IMR-90 (cell line): Measurements from ENCODE around the gene PINK1. TPM values are rescaled to one million over a fixed set of nuclear protein-coding genes. Genes with fewer than 3 reads are reported as not detected.

ENCODE experiments used
- ATAC-seq: fragments of 200-7000 bp; cut with Tn5 transposase; 2 replicates; pipeline ENCODE4 v1.9.1; 2020; ENCODE audit warnings: low read depth, mild to moderate bottlenecking, moderate library complexity
- BruUV-seq: library from RNA; stranded (reverse); fragments of 400-500 nt; replicated peaks from 2 replicates; lab custom pipeline; 2021; lab: Mats Ljungman, UMichigan
- CTCF ChIA-PET: fragments of 300-600 bp; formaldehyde crosslinking; extraction: SDS; loops from one replicate; lab custom pipeline; 2021; ENCODE audit warnings: antibody characterized with exemption; lab: Yijun Ruan, JAX
- POLR2A ChIA-PET: fragments of 300-600 bp; sonication (Branson Sonifier 250); formaldehyde crosslinking; loops from one replicate; lab custom pipeline; 2022; ENCODE audit warnings: antibody characterized with exemption; ENCODE audit not compliant: unreplicated experiment; lab: Charles Lee
- DNase-seq: peaks from one replicate; pipeline ENCODE4 v3.0.0; 2013
- H2AFZ ChIP-seq: replicated peaks from 2 replicates; pipeline ENCODE3; 2013; ENCODE audit warnings: low read length, mild to moderate bottlenecking; ENCODE audit not compliant: poor library complexity
- H2AK5ac ChIP-seq: 2 replicates; pipeline ENCODE4 v1.6.1; 2013; ENCODE audit warnings: low read depth, low read length, inconsistent platforms
- H2AK9ac ChIP-seq: replicated peaks from 2 replicates; pipeline ENCODE3; 2013; ENCODE audit warnings: mild to moderate bottlenecking, low read depth, low read length, moderate library complexity; ENCODE audit not compliant: poor library complexity
- H2BK120ac ChIP-seq: 2 replicates; pipeline ENCODE4 v1.6.1; 2013; ENCODE audit warnings: low read depth, low read length, inconsistent platforms
- H2BK15ac ChIP-seq: 3 replicates; pipeline ENCODE4 v1.6.1; 2013; ENCODE audit warnings: low read depth, low read length, inconsistent platforms
- H2BK20ac ChIP-seq: 2 replicates; pipeline ENCODE4 v1.6.1; 2013; ENCODE audit warnings: low read depth, mild to moderate bottlenecking, inconsistent platforms, low read length, moderate library complexity
- H2BK5ac ChIP-seq: 2 replicates; pipeline ENCODE4 v1.6.1; 2013; ENCODE audit warnings: mild to moderate bottlenecking, low read depth, low read length, inconsistent platforms; ENCODE audit not compliant: poor library complexity, severe bottlenecking
- H3K14ac ChIP-seq: replicated peaks from 2 replicates; pipeline ENCODE4 v1.6.1; 2013; ENCODE audit warnings: low read depth, low read length, inconsistent platforms
- H3K18ac ChIP-seq: 2 replicates; pipeline ENCODE4 v1.6.1; 2013; ENCODE audit warnings: low read depth, low read length, control low read depth
- H3K23ac ChIP-seq: 2 replicates; pipeline ENCODE4 v1.6.1; 2013; ENCODE audit warnings: low read depth, low read length, inconsistent platforms
- H3K27ac ChIP-seq: 2 replicates; pipeline ENCODE4 v1.5.1; 2013; ENCODE audit warnings: mild to moderate bottlenecking, control low read depth, low read length; ENCODE audit not compliant: insufficient read depth
- H3K27me3 ChIP-seq: 2 replicates; pipeline ENCODE4 v1.6.1; 2013; ENCODE audit warnings: low read length; ENCODE audit not compliant: control insufficient read depth, insufficient read depth
- H3K36me3 ChIP-seq: 2 replicates; pipeline ENCODE4 v1.6.1; 2013; ENCODE audit warnings: low read length, mixed read lengths; ENCODE audit not compliant: control insufficient read depth, insufficient read depth
- H3K4ac ChIP-seq: 2 replicates; pipeline ENCODE4 v1.6.1; 2013; ENCODE audit warnings: low read depth, low read length, inconsistent platforms
- H3K4me1 ChIP-seq: 2 replicates; pipeline ENCODE4 v1.6.1; 2013; ENCODE audit warnings: low read length, mixed read lengths; ENCODE audit not compliant: control insufficient read depth, insufficient read depth
- H3K4me2 ChIP-seq: 2 replicates; pipeline ENCODE4 v1.6.1; 2013; ENCODE audit warnings: low read depth, mild to moderate bottlenecking, control low read depth, low read length, moderate library complexity
- H3K4me3 ChIP-seq: 2 replicates; pipeline ENCODE4 v1.5.1; 2013; ENCODE audit warnings: low read depth, mild to moderate bottlenecking, control low read depth, low read length, moderate library complexity; ENCODE audit not compliant: insufficient read depth
- H3K56ac ChIP-seq: 2 replicates; pipeline ENCODE4 v1.6.1; 2013; ENCODE audit warnings: low read length, inconsistent platforms; ENCODE audit not compliant: insufficient read depth; ENCODE audit errors: extremely low read depth
- H3K79me1 ChIP-seq, 2 experiments: 2 replicates each; pipeline ENCODE4 v1.6.1; 2013; ENCODE audit warnings: low read length in 2 of 2, inconsistent platforms in 1 of 2, low read depth in 1 of 2
- H3K9ac ChIP-seq: 2 replicates; pipeline ENCODE4 v1.6.1; 2013; ENCODE audit warnings: low read depth, low read length, control low read depth
- H3K9me1 ChIP-seq: 2 replicates; pipeline ENCODE4 v1.6.1; 2013; ENCODE audit warnings: low read length, inconsistent platforms; ENCODE audit not compliant: insufficient read depth
- H3K9me3 ChIP-seq: 2 replicates; pipeline ENCODE4 v1.6.1; 2013; ENCODE audit warnings: low read length; ENCODE audit not compliant: control insufficient read depth, insufficient read depth
- H4K20me1 ChIP-seq: 2 replicates; pipeline ENCODE4 v1.6.1; 2013; ENCODE audit warnings: low read length, inconsistent platforms; ENCODE audit not compliant: insufficient read depth
- H4K5ac ChIP-seq: 2 replicates; pipeline ENCODE4 v1.6.1; 2013; ENCODE audit warnings: mild to moderate bottlenecking, low read depth, low read length, control low read depth
- H4K8ac ChIP-seq, 2 experiments: 2 replicates each; pipeline ENCODE4 v1.6.1; 2013; ENCODE audit warnings: low read depth in 2 of 2, low read length in 2 of 2, control low read depth in 1 of 2, inconsistent platforms in 1 of 2
- H4K91ac ChIP-seq: 2 replicates; pipeline ENCODE4 v1.6.1; 2013; ENCODE audit warnings: low read depth, low read length, inconsistent platforms; ENCODE audit not compliant: insufficient read depth
- BHLHE40 ChIP-seq: fragments of 150-350 bp; IDR thresholded peaks from 2 replicates; pipeline ENCODE4 v1.6.1; 2016; ENCODE audit warnings: mild to moderate bottlenecking, low read depth, low read length
- CEBPB ChIP-seq: IDR thresholded peaks from 2 replicates; pipeline ENCODE4 v1.6.1; 2012; ENCODE audit warnings: low read depth, low read length, improper control_type of control experiment
- MAFK ChIP-seq: IDR thresholded peaks from 2 replicates; pipeline ENCODE4 v1.6.1; 2012; ENCODE audit warnings: low read depth, low read length, improper control_type of control experiment
- NFE2L2 ChIP-seq: fragments of 150-350 bp; IDR thresholded peaks from 2 replicates; pipeline ENCODE4 v1.6.1; 2016; ENCODE audit warnings: low read depth, mild to moderate bottlenecking, low read length
- RAD21 ChIP-seq: IDR thresholded peaks from 2 replicates; pipeline ENCODE4 v1.6.1; 2012; ENCODE audit warnings: low read length, improper control_type of control experiment
- SMC3 ChIP-seq: fragments of 150-350 bp; IDR thresholded peaks from 2 replicates; pipeline ENCODE4 v1.6.1; 2016; ENCODE audit warnings: low read depth, mild to moderate bottlenecking, antibody characterized with exemption, low read length, moderate library complexity
- WGBS, 2 experiments: methylation state at CpG; one replicate each; pipeline versions ENCODE4 v1.1.5 to v1.1.7; 2013; ENCODE audit warnings: missing lambda C conversion rate in 2 of 2; ENCODE audit not compliant: insufficient read length in 1 of 2; ENCODE audit errors: extremely low coverage in 2 of 2; 5-methylcytosine and 5-hydroxymethylcytosine counted together
- dilution Hi-C: fragments of 300-500 bp; cut with HindIII; formaldehyde crosslinking; loops from one replicate; pipeline ENCODE4 v1.14.3; 2018; ENCODE audit warnings: low sequenced_read_pairs; ENCODE audit not compliant: unreplicated experiment
- in situ Hi-C: fragments of 300-500 bp; cut with MboI; formaldehyde crosslinking; loops from 3 replicates; pipeline ENCODE4 v1.14.3; 2019; ENCODE audit warnings: low sequenced_read_pairs, inconsistent platforms, mixed read lengths
- intact Hi-C: fragments of 100-400 bp; cut with micrococcal nuclease; formaldehyde crosslinking; loops from 2 replicates; pipeline ENCODE4 v1.10.0; 2022
- polyA plus RNA-seq, 3 experiments: library from polyadenylated mRNA; depleted of rRNA; stranded (reverse); fragments of >200 nt; gene quantifications; 2 replicates each; pipeline ENCODE4 v1.2.3, GENCODE V29; 2012; ENCODE audit warnings: low replicate concordance in 1 of 3
- total RNA-seq: library from RNA; depleted of rRNA; stranded (reverse); fragments of >200 nt; gene quantifications from 2 replicates; pipeline ENCODE4 v1.2.3, GENCODE V29; 2012
- TF ChIP-seq, protein P1 (sequence below): fragments of 150-350 bp; IDR thresholded peaks from 2 replicates; pipeline ENCODE4 v1.6.1; 2017; ENCODE audit warnings: mild to moderate bottlenecking, antibody characterized with exemption, low read length, low read depth
- TF ChIP-seq, protein P2 (sequence below): conservative IDR thresholded peaks from 2 replicates; pipeline ENCODE4 v1.5.1; 2012; ENCODE audit warnings: mild to moderate bottlenecking, low read depth, low read length, improper control_type of control experiment

Gene PINK1
- total and polyA plus RNA-seq, 2 of the 4 experiments (the other 2 are of a cell fraction): 52.9 to 55.2 TPM

DNA sequence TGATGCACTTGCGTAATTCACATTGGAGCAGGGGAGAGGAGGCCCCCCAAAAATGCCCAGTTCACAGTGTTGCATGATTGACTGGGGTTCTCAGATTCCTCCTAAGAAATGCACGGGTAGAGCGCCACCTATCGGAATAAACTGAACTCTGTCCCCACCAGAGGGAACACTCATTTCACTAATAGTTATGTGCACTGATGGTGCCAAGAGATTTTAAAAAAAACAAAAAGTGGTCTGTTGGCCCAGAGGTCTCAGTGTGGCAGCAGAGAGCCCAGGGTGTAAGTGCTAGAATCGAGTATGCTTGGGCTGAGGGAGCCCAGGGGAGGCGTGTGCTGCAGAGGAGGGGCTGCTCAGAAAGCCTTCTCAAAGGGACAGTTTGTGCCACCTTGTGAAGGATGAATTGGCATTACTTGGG is 6.9 kb downstream of the PINK1 start:
- WGBS, 2 experiments: 10% methylated on average over 2 of the region's 6 CpGs; no CpG with 5 or more reads in 1 of the 2 experiments

More for the DNA sequence above, 6.9 kb downstream of the PINK1 start:
- Histone ChIP-seq H3K14ac (no peak overlapping the region), H3K9me1 (0 out of 2 replicates have a peak, but pooled peaks cover 2% of the 10 kb centered on the region), H2BK5ac (no peak overlapping the region), H3K23ac (no peak overlapping the region), H3K4me2 (no peak overlapping the region), H2BK120ac (no peak overlapping the region), H3K56ac (no peak overlapping the region), H3K4me3 (no peak overlapping the region), H2AFZ (no peak overlapping the region), H4K20me1 (peaks cover 5% of the 10 kb centered on the region; the same call in 1 of the 2 replicates), H3K4ac (no peak overlapping the region), H3K9me3 (no peaks in the 10 kb centered on the region), H4K5ac (no peak overlapping the region), H4K8ac (no peak overlapping the region), H3K27ac (no peak overlapping the region), H3K4me1 (no peaks in the 10 kb centered on the region), H3K18ac (no peak overlapping the region), H3K9ac (no peak overlapping the region), H3K79me1 (peaks cover 2 to 8% of the 10 kb centered on the region in 2 experiments; a peak in 3 of 4 replicates), H2BK15ac (no peak overlapping the region), H2AK5ac (no peak overlapping the region), H4K91ac (no peak overlapping the region), H3K27me3 (no peaks in the 10 kb centered on the region), H2BK20ac (no peak overlapping the region), H2AK9ac (no peak overlapping the region), H3K36me3 (peaks cover 41% of the 10 kb centered on the region)
- no TSS peak for BruUV-seq
- peak; percentile 89 for TF ChIP-seq SMC3
- no peak for TF ChIP-seq MAFK
- peak; percentile 21; the same call in 1 of the 2 replicates for TF ChIP-seq CEBPB
- TF ChIP-seq, protein P1, sequence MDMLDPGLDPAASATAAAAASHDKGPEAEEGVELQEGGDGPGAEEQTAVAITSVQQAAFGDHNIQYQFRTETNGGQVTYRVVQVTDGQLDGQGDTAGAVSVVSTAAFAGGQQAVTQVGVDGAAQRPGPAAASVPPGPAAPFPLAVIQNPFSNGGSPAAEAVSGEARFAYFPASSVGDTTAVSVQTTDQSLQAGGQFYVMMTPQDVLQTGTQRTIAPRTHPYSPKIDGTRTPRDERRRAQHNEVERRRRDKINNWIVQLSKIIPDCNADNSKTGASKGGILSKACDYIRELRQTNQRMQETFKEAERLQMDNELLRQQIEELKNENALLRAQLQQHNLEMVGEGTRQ: no peak
- no peak for TF ChIP-seq BHLHE40
- no peak for TF ChIP-seq NFE2L2
- TF ChIP-seq, protein P2, sequence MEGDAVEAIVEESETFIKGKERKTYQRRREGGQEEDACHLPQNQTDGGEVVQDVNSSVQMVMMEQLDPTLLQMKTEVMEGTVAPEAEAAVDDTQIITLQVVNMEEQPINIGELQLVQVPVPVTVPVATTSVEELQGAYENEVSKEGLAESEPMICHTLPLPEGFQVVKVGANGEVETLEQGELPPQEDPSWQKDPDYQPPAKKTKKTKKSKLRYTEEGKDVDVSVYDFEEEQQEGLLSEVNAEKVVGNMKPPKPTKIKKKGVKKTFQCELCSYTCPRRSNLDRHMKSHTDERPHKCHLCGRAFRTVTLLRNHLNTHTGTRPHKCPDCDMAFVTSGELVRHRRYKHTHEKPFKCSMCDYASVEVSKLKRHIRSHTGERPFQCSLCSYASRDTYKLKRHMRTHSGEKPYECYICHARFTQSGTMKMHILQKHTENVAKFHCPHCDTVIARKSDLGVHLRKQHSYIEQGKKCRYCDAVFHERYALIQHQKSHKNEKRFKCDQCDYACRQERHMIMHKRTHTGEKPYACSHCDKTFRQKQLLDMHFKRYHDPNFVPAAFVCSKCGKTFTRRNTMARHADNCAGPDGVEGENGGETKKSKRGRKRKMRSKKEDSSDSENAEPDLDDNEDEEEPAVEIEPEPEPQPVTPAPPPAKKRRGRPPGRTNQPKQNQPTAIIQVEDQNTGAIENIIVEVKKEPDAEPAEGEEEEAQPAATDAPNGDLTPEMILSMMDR: peak; percentile 82
- peak; percentile 86 for TF ChIP-seq RAD21
- in situ Hi-C loops (loop anchor here (25.0 kb wide), 1 partner anchor 428 kb away; no protein-coding TSS in a partner anchor), intact Hi-C loops (loop anchor here (1.0 to 5.0 kb wide), 3 partner anchors 65 to 428 kb away; no protein-coding TSS in a partner anchor), dilution Hi-C loops (no loop called here)
- ChIA-PET CTCF (interaction anchor here (1.2 kb wide), 1 partner anchor 65 kb away, joined by 5 read pairs; no protein-coding TSS in a partner anchor), POLR2A (no interaction called here)
- peak; percentile 76 for ATAC-seq
- DNase-seq: peak; percentile 54
